ENCODE results near the gene ZNF367.

The ZNF367 gene

DNA sequence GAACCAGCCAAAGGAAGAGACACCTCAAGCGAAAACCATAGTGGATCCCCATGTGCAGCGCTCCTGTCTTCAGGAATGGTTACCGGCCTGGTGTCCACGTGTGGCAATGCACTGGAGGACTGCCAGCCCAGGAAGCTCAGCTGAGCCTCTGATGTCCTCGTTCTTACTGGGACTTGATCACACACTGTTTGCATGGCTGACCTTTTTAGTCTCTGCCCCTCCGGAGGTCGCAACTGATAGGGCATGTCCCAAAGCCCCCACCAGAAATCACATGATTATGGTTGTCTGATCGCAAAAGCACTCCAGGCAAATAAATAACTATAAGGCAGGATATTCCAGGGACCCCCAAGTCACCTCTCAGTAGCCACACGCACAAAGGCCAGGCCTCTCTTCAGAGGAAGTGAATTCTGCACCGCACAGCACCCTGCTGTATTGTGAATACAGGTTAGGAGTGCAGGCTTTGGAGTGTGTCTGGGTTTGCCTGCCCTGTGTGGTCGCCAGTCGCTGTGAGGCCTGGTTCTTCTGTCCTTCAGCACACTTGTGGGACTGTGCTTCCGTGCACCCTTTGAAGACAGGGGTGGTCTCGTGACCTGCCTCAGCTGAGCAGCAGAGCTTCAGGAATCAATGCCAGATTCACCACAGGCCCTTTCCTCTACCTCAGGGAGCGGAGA is 18.4 kb upstream of the ZNF367 start:
- no peak for DNase-seq (ENCODE audit: low spot score)

- DNase-seq (ENCODE audit: low spot score), result no peak
These were observed 17.9 kb upstream of the ZNF367 start for GRCh38 chr9:96436063-96436455.

DNA sequence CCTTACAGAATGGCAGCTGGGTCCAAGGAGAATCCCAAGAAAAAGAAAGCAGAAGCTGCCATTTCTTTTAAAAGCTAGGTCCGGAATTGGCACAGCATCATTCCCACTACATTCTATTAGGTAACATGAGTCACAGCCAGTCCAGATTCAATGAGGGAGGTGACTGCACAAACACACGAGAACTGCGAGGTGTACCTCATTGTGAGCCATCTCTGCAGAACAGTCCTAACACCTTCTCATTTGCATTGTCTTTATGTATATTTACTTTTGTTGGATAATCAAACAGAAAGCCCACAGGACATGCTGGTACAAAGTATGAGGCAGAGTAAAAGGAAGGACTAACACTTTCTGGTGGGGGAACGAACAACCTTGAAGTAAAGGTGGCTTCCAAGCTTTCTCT is 17.2 kb upstream of the ZNF367 start:
- DNase-seq (ENCODE audit: low spot score), result no peak

GRCh38 chr9:96430377-96430776 is 12.2 kb upstream of the ZNF367 start:
- DNase-seq (ENCODE audit: low spot score), result no peak

- no peak for DNase-seq (ENCODE audit: low spot score)
These were observed 11.6 kb upstream of the ZNF367 start for GRCh38 chr9:96429732-96430131.

- no peak for DNase-seq (ENCODE audit: low spot score)
These were observed 7.5 kb upstream of the ZNF367 start for GRCh38 chr9:96425500-96426169.

DNA sequence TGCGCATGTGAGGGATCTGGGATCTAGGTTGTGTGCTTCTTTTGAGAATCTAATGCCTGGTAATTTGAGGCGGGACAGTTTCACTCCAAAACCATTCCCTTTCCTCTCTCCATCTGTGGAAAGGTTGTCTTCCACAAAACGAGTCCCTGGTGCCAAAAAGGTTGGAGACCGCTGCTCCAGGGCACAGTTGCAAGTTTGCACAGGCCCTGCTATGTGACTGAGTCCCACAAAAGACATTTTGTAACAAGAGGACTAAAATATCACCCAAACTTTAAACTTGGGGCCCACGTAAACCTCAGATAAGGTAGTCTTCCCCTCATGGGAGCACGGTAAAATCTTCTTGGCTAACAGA is 5.8 kb upstream of the ZNF367 start:
- no peak for DNase-seq (ENCODE audit: low spot score)

GRCh38 chr9:96423322-96423984 is 5.3 kb upstream of the ZNF367 start:
- no peak for DNase-seq (ENCODE audit: low spot score)

- peak; percentile 62 for DNase-seq (ENCODE audit: low spot score)
These were observed 2.5 kb upstream of the ZNF367 start for GRCh38 chr9:96420468-96421219.

DNA sequence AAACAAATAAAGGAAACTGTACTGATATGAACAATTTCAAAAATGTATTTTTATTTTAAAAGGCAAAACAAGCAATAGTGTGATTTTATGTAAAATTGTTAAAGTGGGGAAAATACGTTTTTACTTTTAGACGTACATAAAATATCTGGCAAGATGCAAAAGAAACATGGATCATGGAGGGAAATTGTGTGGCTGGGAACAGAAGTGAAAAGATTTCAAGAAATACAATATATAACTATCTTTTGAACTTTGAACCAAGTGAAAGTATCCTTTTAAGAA is 1.5 kb upstream of the ZNF367 start:
- DNase-seq (ENCODE audit: low spot score), result no peak

DNA sequence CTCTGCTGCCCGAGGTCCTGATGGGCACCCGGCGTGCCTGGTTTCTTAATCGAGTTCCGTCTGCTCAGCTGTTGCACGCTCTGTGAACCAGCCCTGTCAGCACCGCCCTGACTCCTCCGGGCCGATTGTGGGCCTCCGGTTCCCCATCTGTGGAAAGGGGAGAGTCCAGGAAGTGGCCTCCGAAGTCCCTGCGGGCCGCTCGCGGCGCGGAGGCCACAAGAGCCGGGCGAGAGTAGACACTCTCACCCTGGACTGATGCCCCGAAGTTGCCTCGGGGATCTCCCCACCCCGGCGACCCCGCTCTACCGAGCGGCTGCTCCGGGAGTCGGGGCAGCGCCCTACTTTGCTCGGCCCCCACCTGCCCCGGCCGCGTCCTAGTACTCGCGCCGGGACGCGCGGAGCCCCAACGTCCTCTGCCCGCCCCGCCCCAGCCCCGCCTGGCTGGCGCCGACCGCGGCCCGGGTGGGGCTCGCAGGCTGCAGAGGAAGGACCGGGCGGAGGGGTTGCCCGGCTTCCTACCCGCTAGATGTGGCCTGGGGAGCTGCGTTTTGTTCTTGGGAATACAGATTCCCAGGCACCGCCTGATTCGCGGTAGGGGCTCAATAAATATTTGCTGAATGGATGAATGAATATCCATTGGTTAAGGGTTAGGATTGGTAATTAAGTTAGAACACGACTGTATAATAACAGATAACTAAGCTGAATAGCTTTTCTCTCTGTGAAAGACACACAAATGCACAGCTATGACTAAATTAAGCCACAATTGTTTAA is 935 bp upstream of the ZNF367 start:
- DNase-seq (ENCODE audit: low spot score), result peak; percentile 64

DNA sequence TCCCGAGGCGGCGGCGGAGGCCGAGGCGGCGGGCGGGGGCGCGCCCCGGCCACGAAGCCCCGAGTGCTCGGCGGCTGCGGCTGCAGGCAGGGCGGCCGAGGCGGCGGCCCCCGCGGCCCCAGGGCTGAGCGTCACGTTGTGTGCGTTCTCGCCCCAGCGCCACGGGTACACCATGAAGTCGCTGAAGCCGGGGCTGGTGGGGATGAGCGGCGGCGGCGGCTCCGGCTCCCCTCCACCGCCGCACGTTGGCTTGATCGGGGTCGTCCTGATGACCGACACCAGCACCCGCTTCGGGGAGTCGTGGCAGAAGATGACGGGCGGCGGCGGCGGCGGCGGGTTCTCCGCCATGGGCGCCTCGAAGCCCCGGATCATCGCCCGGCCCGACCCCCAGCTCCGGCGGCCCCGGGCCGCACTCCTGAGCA is 498 bp downstream of the ZNF367 start:
- DNase-seq (ENCODE audit: low spot score), result no peak

GRCh38 chr9:96417051-96417586 is 1.1 kb downstream of the ZNF367 start:
- DNase-seq (ENCODE audit: low spot score), result peak; percentile 95

GRCh38 chr9:96413302-96414221 is 4.6 kb downstream of the ZNF367 start:
- no peak for DNase-seq (ENCODE audit: low spot score)

- DNase-seq (ENCODE audit: low spot score), result no peak
These were observed 5.8 kb downstream of the ZNF367 start for GRCh38 chr9:96412174-96412913.

GRCh38 chr9:96411129-96411838 is 6.9 kb downstream of the ZNF367 start:
- no peak for DNase-seq (ENCODE audit: low spot score)

- no peak for DNase-seq (ENCODE audit: low spot score)
These were observed 9.5 kb downstream of the ZNF367 start for GRCh38 chr9:96408409-96409280.

DNA sequence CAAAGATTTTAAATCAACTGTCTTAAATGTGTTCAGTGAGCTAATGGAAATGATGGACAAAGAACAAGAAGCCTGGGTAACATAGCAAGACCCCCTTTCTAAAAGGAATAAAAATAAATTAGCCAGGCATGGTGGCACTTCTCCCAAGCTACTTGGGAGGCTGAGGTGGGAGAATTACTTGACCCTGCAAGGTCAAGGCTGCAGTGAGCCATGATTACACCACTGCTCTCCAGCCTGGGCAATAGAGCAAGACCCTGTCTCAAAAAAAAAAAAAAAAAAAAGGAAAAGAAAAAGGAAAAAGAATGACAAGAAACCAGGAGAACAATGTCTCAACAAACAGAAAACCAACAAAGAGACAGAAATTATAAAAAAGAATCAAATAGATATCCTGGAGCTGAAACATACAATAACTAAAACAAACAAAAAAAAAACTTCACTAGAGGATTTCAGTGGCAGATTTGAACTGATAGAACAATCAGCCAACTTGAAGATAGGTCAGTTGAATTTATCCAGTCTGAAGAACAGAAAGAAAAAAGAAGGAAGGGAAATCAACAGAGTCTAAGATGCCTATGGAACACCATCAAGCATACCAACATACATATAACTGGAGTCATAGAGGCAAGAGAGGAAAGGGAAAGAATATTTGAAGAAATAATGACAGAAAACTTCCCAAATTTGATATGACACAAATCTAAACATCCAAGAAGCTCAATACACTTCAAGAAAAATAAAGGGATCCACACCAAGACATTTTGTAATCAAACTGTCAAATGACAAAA is 17.8 kb downstream of the ZNF367 start:
- DNase-seq (ENCODE audit: low spot score), result no peak
